T47D (cell line): ENCODE measurements around the gene ZBTB7A.

Source experiments
- DNase-seq, 2 experiments: peaks; one replicate each; pipeline versions ENCODE4 v3.0.0 to v3.0.0-alpha.2; 2011 to 2012; ENCODE audit warnings: low read depth in 1 of 2, low spot score in 1 of 2
- JUND ChIP-seq: IDR thresholded peaks from 2 replicates; pipeline ENCODE4 v1.6.1; 2012; ENCODE audit warnings: low read depth
- in situ Hi-C: cut with HindIII; loops from 2 replicates; pipeline ENCODE4 v1.10.0; 2016; ENCODE audit warnings: low sequenced_read_pairs, low pct_unique_long_range_greater_than_20kb

The ZBTB7A gene

GRCh38 chr19:4100647-4101495 lies 34.2 kb upstream of the ZBTB7A start:
- in situ Hi-C loops = no loop called here
- no peak for TF ChIP-seq JUND
- no peak for DNase-seq

- in situ Hi-C loops = no loop called here
- no peak for TF ChIP-seq JUND
- DNase-seq = no peak
These were observed 32.5 kb upstream of the ZBTB7A start for GRCh38 chr19:4099041-4099764.

- no peak for DNase-seq
- TF ChIP-seq JUND = no peak
- in situ Hi-C loops = no loop called here
These were observed 31.8 kb upstream of the ZBTB7A start for GRCh38 chr19:4098493-4098892.

- no peak for TF ChIP-seq JUND
- no peak for DNase-seq
- in situ Hi-C loops = no loop called here
These were observed 30.8 kb upstream of the ZBTB7A start for GRCh38 chr19:4097501-4097900.

- TF ChIP-seq JUND = no peak
- DNase-seq = no peak
- in situ Hi-C loops = no loop called here
These were observed 29.6 kb upstream of the ZBTB7A start for GRCh38 chr19:4096049-4096892.

GRCh38 chr19:4095488-4095844 lies 28.8 kb upstream of the ZBTB7A start:
- DNase-seq = no peak
- TF ChIP-seq JUND = no peak
- in situ Hi-C loops = no loop called here

GRCh38 chr19:4094761-4095487 lies 28.2 kb upstream of the ZBTB7A start:
- in situ Hi-C loops = no loop called here
- TF ChIP-seq JUND = no peak
- no peak for DNase-seq

- TF ChIP-seq JUND = no peak
- in situ Hi-C loops = no loop called here
- no peak for DNase-seq
These were observed 27.6 kb upstream of the ZBTB7A start for GRCh38 chr19:4094291-4094690.

- in situ Hi-C loops = no loop called here
- DNase-seq = no peak
- TF ChIP-seq JUND = no peak
These were observed 27.0 kb upstream of the ZBTB7A start for GRCh38 chr19:4093643-4094175.

GRCh38 chr19:4090356-4091220 lies 23.9 kb upstream of the ZBTB7A start:
- in situ Hi-C loops = no loop called here
- no peak for DNase-seq
- no peak for TF ChIP-seq JUND

- TF ChIP-seq JUND = no peak
- no peak for DNase-seq
- in situ Hi-C loops = no loop called here
These were observed 23.2 kb upstream of the ZBTB7A start for GRCh38 chr19:4089946-4090345.
